Right lobe of liver (tissue), 4 donors: Measurements from ENCODE around the gene SLC22A23.

Experiments used
- POLR2A ChIP-seq: fragments of 450-650 bp; IDR thresholded peaks from one replicate; pipeline ENCODE4 v1.6.1; 2017; ENCODE audit warnings: antibody characterized with exemption, mild to moderate bottlenecking
- TF ChIP-seq, protein P1 (sequence below), 4 donors: fragments of 200-600 bp in 3 of 4; fragments of 450-650 bp in 1 of 4; IDR thresholded peaks; one replicate each; pipeline versions ENCODE4 v1.5.1 to v1.8.0; 2016 to 2022; ENCODE audit warnings: antibody characterized with exemption in 4 of 4, mild to moderate bottlenecking in 2 of 4
- donor health status: DM: no; HTN: no; CAD: no.
- donor health status: DM: no; HTN: no; CAD: no.
- donor health status: DM: no; HTN: yes; CAD: no.

DNA sequence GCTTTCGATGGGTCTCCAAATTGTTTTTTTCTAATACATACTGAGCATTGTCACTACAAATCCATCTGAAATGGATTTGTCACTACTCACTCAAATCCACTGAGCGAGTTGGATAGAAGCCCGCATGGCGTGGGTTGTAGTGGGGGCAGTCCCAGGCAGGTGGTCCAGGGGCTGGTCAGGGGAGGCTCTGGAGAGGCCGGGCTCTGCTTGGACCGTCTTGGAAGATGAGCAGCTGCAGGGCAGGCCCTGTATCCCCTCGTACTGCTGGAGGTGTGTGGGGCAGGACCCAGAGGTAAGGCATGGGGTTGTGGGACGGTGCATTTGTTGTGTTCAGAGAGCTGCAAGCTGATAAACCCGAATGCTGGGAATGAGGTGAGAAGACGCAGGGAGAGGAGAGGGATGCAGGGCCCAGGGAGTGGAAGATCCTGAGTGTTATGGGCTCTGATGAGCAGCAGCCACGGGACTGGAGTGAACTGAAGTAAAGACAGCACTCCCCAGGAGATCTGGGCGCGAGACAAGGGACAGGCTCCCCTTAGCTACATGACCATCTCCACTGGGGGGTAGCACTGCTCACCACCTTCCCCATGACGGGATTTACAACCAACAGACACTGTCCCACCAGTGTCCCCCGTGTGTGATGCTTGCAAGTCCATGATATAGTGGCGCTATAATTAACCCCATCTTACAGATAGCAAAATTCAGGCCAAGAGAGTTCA is 152.2 kb downstream of the SLC22A23 start:
- TF ChIP-seq POLR2A, result no peak
- TF ChIP-seq, protein P1, sequence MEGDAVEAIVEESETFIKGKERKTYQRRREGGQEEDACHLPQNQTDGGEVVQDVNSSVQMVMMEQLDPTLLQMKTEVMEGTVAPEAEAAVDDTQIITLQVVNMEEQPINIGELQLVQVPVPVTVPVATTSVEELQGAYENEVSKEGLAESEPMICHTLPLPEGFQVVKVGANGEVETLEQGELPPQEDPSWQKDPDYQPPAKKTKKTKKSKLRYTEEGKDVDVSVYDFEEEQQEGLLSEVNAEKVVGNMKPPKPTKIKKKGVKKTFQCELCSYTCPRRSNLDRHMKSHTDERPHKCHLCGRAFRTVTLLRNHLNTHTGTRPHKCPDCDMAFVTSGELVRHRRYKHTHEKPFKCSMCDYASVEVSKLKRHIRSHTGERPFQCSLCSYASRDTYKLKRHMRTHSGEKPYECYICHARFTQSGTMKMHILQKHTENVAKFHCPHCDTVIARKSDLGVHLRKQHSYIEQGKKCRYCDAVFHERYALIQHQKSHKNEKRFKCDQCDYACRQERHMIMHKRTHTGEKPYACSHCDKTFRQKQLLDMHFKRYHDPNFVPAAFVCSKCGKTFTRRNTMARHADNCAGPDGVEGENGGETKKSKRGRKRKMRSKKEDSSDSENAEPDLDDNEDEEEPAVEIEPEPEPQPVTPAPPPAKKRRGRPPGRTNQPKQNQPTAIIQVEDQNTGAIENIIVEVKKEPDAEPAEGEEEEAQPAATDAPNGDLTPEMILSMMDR (IDR thresholded peaks at IDR 0.05), result no peak
